ENCODE data around the gene TRIO.

The TRIO gene

GRCh38 chr5:14292766-14293658, 149.9 kb downstream of the TRIO start:
- ChIA-PET POLR2A (no interaction called here), CTCF (no interaction called here)
- no peak for TF ChIP-seq CTCF (IDR thresholded peaks at IDR 0.05; ENCODE audit: control extremely low read depth, extremely low read depth, low read depth, missing control alignments)
- DNase-seq (ENCODE audit: extremely low spot score), result no peak

GRCh38 chr5:14295610-14296009, 152.5 kb downstream of the TRIO start:
- no peak for TF ChIP-seq CTCF (IDR thresholded peaks at IDR 0.05; ENCODE audit: control extremely low read depth, extremely low read depth, low read depth, missing control alignments)
- DNase-seq (ENCODE audit: extremely low spot score), result no peak
- CTCF ChIA-PET, result interaction anchor here (3.0 kb wide), 1 partner anchor 25 kb away, joined by 8 read pairs; no protein-coding TSS in a partner anchor
- POLR2A ChIA-PET, result no interaction called here

- no peak for TF ChIP-seq CTCF (IDR thresholded peaks at IDR 0.05; ENCODE audit: control extremely low read depth, extremely low read depth, low read depth, missing control alignments)
- no peak for DNase-seq (ENCODE audit: extremely low spot score)
- CTCF ChIA-PET, result interaction anchor here (1.2 to 3.0 kb wide), 2 partner anchors 11 to 27 kb away, joined by 3 to 8 read pairs; no protein-coding TSS in a partner anchor
- POLR2A ChIA-PET, result no interaction called here
These were observed 153.6 kb downstream of the TRIO start for GRCh38 chr5:14296533-14297331.

GRCh38 chr5:14297697-14298096, 154.6 kb downstream of the TRIO start:
- TF ChIP-seq CTCF (IDR thresholded peaks at IDR 0.05; ENCODE audit: control extremely low read depth, extremely low read depth, low read depth, missing control alignments), result no peak

DNA sequence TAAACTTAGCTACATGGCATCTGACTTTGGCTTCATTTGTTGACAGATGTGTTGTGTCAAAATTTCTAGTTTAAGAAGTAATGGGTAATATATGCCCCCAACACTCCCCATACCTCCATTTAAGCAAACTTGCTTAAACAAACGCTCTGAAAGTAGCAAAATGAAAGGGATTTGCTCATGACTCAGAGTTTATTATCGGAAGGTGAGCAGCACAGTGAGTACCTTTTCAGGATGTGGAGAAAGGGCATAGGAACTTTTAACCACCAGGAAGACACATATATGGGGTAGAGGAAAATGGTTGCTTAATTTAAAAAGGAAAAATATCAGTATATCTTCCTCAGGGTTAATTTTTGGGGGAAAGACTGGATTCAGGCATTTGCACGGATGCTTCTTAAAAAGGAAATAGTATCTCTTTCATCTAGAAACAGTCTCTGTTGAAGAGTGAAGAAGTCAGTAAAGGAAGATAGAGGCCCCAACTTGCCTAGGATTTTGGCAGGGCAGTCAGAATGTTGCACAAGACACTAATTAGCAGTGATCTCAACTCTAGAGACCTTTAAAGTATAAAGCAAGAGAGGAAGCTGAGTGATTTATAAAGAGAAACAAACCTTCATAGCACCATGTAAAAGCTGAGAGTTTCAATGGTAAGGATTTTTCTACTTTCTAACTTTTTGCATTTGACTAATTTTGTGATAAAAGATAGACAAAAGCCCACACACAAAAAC, 155.1 kb downstream of the TRIO start:
- CTCF ChIA-PET, result interaction anchor here (3.0 kb wide), 1 partner anchor 28 kb away, joined by 8 read pairs; no protein-coding TSS in a partner anchor
- POLR2A ChIA-PET, result no interaction called here
- DNase-seq (ENCODE audit: extremely low spot score), result no peak
- no peak for TF ChIP-seq CTCF (IDR thresholded peaks at IDR 0.05; ENCODE audit: control extremely low read depth, extremely low read depth, low read depth, missing control alignments)

More at GRCh38 chr5:14297697-14298096, 154.6 kb downstream of the TRIO start:
- CTCF ChIA-PET, result interaction anchor here (3.0 kb wide), 1 partner anchor 28 kb away, joined by 8 read pairs; no protein-coding TSS in a partner anchor
- POLR2A ChIA-PET, result no interaction called here
- DNase-seq (ENCODE audit: extremely low spot score), result no peak

DNA sequence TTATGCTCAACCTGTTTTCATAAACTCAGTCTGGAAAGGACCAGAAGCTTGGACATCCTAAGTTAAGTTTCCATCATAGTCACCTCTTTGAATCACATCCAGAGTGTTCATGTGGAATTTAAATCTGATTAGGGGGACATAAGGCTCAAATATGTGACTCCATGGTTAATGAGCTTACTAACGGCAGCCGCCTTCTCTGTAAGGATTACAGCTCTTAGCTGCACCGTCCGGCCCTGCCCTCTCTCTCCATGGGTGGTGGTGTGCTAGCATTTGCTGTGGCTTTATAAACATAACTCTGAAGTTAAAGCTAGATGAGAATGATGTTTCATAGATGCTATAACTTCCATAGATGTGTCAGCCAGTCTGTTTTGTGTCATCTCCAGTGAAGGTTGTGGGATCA, 156.5 kb downstream of the TRIO start:
- DNase-seq (ENCODE audit: extremely low spot score), result no peak
- no peak for TF ChIP-seq CTCF (IDR thresholded peaks at IDR 0.05; ENCODE audit: control extremely low read depth, extremely low read depth, low read depth, missing control alignments)
- CTCF ChIA-PET, result interaction anchor here (1.0 to 3.2 kb wide), 4 partner anchors 9 to 29 kb away, joined by 3 to 16 read pairs (median 7); no protein-coding TSS in a partner anchor
- POLR2A ChIA-PET, result no interaction called here
